GM21515 (cell line): Measurements from ENCODE around the gene METTL25.

Source experiments
- ATAC-seq: cut with Tn5 transposase; IDR thresholded peaks from one replicate; pipeline ENCODE4 v1.9.1; 2021; ENCODE audit not compliant: unreplicated experiment

The METTL25 gene

DNA sequence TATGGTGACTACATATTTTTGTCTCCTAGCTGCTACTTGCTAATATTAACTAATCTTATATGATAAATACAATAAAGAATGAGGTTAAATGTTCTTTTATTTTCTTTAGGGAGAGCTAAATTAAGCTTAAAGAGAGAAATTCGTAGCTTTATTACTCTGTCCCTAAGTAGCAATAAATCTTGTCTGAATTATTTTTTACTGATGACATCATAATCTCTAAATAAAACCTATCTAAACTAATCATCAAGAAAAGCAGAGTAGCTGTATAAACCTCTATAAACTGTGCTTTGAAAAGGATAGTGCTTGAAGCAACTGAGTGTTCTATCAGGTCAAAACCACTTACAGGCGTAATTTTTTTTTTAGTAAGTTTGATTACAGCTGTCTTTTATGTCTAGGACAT is 42.5 kb downstream of the METTL25 start:
- no peak for ATAC-seq

DNA sequence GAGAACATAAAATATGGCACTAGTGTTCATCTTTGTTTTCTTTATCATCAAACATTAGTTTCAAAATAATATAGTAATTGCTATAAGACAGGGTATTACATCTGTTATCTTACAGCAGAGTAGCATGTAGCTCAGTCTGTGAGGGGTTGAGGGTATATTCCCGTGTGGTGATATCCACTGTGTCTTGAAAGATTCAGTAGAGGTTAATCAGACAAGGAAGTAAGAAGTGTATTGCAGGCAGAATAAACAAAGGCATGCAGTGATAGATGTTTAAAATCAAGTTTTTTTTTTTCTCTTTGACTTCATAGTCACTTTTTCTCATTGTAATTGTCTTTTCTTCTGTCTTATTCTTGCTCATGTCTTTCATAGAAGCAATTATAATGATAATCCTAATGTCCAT is 48.3 kb downstream of the METTL25 start:
- no peak for ATAC-seq

DNA sequence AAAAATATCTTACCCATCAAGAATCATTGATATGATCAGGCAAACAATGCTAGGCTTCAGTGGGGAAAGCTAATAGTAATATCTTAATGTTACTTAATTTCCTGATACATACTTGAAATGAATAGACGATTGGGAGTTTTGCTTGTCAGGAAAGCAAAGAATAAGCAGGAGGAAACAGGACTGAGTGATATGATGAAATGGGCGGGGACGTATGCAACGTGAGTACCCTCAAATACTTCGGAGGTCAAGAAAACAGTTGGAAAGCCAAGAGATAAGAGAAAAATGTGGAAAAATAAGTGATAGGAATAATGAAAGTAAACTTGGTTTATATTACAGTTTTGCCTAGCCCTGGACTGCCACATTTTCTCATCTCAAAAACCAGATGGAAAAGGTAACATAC is 49.2 kb downstream of the METTL25 start:
- no peak for ATAC-seq

DNA sequence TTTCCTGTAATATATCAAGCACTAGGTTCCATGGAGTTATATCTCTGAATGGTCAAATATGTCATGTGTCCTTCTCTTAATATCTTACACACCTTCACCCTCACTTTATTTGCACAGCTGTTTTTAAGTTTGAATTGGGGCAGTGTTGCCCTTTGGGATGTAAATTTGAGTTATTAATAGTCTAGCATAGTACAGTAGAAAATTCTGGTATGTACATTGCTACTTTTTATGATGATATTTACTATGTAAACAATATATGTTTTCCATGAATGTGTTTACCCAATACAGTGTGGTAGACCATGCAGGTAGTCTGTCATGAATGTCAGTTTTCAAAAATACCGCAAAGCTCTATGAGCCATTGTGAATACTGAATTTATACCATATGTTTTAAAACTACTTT is 50.5 kb downstream of the METTL25 start:
- ATAC-seq = no peak

DNA sequence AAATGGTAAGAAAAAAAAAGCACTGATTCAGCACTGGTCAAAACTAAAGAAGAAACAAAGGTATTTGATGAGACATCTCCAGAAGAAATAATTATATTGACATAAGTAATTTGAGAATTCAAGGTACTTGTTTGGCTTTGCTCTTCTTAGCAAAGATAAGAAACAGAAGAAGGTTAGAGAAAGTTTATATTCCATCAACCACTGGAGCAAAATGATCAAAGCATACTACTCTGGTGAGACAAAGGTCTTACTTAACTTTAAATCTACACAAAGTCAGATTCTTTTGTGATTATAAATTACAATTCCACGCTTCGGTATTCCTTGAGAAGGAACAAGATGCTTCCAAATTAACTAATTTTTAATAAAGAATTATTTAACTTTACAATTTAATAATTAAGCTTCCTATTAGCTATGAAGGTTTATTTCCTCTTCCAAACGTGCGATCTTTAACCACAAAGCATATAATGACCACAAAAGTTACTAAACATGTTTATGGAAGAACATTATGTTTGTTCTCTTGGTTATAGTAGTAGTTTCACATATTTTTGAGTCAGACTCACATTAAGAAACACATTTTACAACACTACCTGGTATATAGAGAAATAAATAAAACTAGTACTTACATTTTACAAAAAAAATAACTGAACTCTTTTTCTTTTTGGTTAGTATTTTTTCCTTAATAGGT is 53.4 kb downstream of the METTL25 start:
- no peak for ATAC-seq

DNA sequence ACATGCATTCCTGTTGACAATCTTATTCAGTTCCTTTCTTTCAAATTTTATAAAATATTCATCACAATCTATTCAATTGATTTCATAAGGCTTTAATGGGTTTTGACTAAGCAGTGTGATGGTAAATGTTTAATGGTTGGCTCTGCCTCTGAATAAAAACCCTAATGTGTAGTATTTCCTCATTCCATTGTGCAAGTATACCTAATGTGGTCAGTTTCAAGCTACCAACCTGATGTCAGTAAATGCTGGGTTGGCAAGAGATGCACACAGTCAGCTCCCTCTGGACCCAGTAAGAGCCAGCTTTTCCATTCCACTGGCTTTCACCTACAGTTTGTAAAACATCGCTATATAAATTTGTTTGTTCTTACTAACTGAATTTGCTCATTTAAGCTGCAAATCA is 53.9 kb downstream of the METTL25 start:
- ATAC-seq = no peak

DNA sequence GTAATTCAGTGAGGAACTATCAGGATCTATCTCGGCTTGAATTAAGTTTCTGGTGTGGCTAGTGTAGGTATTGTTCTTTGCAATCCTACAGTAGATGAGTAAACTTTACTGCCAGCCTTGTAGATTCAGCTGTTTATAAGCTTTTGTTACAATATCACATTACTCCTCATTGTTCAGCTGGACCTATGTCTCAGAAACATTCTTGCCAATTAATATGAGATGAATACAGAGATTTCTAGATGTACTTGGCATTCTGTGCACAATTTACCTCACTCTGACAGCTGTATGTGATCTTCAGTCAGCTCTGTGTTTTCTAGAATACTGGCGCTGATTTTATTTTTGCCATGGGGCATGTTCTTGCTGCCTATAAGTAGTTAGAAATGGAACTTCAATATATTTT is 55.7 kb downstream of the METTL25 start:
- ATAC-seq = no peak

DNA sequence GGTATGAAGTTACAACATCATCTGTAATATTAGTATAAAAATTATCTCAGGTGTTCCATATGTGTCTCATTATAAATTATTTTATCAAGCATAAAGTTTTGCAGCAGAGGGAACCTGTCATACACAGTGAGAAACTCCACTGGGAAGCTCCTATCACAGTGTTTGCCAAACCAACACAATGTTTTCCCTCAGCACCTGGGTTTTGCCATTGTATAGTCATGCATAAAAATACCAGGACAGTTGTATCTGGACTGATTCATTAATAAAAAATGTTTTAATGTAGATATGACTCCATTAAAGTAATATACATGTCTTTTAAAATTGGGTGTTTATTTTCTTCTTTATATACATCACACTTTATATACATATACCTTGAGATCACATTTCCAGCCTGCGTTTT is 56.6 kb downstream of the METTL25 start:
- ATAC-seq = no peak

DNA sequence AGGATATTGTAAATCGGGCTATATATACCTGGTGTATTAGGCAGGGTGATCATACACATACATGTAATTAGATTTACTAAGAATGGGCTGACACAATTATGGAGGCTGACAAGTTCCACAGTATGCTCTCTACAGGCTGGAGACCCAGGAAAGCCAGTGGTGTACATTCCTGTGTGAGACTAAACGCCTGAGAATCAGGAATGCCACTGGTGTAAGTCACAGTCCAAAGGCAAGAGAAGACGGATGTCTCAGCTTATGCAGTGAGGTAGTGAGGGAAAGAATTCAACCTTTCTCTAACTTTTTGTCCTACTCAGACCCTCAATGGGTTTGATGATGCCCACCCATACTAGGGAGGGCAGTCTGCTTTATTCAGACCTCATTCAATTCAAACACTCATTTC is 57.1 kb downstream of the METTL25 start:
- no peak for ATAC-seq

DNA sequence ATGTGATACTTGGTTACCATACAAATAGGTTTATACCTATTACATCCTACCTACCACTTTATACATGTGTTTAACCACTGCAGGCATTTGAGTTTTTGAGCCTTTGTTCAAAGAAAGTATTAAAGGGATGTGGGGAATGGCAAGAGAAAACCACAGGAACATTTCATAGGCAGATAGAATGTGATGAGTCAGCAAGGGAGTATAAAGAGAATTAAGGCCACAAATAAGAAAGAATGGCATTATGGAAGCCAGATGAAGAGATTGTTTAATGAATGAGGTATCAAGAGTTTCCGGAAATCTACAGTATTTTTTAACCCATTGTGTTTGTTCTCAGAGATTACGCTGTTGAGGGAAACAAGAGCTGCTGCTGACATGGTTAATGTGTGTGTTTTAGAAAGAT is 66.9 kb downstream of the METTL25 start:
- ATAC-seq = no peak

DNA sequence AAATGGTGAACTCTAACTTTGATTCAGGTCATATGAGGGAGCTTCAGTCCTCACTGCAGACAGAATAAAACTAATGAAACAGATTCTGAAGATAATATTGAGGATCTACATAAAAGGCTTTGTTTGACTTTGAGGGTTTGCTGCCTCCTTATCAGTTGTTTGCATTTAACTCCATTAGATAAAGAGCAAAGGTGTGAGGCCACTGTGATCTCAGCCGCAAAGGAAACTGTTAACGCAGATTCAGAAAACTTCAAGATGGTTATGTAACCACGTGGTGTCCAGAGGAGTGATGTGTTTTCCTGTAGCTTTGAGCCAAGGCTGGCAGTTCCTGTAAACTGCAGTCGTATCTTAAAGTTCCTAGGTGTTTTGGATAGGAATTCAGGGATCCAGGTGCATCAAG is 67.8 kb downstream of the METTL25 start:
- no peak for ATAC-seq

DNA sequence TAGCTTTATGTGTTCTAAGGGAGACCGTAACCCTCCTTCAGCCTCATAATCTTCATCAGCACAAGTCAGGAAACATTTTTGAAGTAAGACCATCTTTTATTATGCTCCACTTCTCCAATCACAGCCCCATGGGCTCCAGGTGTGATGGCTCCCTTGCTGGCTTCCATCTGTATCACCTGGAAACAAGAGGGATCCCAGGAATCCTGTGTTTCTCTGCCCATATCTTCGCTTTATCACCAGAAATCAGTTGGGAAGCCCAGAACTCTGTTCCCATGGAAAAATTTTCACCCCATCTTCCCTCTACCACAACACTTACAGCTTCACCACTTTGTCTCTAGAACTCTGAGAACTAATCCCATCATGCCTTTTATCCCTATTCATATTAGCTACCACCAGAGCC is 68.3 kb downstream of the METTL25 start:
- ATAC-seq = no peak

DNA sequence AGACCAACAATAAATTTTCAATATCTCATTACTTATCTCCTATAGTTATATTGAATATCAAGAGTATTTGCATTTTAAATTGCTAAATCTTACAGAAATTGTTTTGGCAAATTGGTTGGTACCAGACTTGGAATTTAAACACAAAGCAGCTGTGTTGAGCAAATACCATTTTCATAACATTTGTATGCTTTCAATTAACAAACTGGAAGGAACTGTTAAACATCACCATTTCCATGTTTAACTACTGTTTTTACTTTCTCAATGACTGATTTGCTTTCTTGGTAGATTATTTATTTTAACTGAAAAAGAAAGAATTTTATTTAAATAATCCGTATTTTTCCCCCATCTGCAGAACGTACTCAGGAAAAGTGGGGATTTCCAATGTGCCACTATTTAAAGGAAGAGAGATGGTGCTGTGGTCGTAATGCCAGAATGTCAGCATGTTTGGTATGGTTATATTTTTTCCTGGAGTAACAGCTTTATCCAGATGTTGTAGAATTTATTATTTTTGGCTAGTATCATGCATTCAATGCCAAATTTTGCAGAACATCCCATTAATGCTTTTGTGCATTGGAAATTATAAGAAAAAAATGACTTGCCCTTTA is 72.3 kb downstream of the METTL25 start:
- ATAC-seq = no peak

DNA sequence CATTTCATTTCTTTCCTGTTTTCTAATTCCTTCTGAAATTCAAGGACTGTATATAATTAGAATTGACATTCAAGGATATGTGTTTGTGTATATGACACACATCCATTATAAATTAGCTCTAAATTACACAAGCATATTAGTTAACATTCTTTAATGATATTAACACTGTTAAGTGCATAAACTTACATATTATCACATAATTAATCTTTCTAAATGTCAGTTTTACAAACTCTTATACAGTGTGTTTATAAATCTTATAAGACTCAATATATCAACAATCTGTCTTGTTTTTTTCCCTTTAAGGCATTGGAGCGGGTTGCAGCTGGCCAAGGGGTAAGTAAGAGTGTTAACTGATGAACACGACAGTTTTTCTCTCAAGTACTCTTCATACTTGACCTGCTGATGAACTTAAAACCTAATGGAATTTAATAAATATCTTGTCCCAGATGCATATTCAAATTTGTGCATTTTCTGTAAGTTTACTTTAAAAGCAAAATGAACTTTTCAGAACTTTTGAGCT is 76.1 kb downstream of the METTL25 start:
- no peak for ATAC-seq

DNA sequence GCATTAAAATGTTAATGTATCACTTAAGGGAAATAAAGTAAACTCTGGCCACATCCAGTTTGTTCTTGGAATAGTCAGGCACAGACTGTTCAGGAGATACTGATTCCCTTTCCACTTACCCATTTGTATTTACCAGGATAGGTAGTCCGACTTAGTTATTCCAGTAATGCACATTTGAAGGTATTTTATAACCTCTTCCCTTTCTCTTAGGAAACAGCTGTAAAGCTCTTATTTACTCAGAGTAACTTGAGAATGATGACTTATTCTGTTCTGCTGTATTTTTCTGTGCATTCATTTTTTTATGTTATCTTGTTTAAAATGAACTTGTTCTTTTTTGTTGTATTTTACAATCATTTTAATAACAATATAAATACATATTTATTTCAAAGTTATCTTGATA is 78.0 kb downstream of the METTL25 start:
- no peak for ATAC-seq

DNA sequence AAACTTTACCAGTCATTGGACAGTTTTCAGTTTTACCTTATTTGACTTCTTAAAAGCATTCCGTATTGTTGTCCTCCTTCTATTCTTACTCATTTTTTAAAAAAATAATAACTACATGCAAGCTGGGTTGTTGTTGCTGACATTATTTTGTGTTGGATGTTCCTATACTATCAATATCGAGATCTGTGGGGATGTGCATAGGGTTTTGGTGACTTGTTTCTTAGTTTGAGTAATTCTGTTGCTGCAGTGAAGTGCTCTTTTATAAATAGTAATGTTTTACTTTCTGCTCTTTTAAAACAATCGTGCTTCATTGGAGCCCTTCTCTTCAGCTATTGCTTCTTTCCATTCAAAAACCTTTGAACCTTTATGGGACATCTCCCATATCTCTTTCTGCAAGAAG is 79.4 kb downstream of the METTL25 start:
- no peak for ATAC-seq

DNA sequence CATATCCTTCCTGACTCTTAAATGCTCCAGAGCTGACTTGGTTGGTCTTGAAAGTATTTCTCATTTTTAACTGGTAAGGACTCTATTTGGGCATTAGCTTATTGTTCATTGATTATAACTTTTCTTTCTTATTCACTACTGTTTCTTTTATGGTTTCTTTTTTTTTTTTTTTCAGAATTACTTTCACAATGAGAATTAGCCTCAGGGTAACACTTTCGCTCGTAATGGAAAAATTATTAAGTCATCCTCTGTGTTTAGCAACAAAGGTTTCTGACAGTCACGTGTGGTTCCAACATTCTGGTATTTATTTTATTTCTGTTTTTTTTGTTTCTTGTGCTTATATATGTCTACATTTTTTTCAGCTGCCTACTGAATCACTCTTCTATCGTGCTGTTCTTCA is 80.0 kb downstream of the METTL25 start:
- no peak for ATAC-seq

DNA sequence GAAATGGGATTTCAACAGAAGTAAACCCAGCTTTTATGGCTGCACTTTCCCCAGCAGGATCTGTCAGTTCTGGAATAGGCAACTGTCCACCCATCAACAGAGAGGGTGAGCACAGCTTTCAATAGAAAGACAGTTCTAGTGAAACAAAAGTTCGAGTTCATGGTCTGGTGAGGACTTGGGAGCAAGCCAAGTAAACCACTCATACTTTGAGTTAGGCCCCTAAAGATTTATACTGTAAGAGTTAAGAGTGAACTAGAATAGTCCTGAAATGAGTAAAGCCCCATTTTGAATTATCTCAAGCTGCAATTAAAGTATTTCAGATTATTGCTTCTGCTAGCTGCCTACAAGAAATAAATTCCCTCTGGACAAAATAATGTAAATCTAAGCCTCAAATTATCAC is 82.6 kb downstream of the METTL25 start:
- ATAC-seq = no peak

DNA sequence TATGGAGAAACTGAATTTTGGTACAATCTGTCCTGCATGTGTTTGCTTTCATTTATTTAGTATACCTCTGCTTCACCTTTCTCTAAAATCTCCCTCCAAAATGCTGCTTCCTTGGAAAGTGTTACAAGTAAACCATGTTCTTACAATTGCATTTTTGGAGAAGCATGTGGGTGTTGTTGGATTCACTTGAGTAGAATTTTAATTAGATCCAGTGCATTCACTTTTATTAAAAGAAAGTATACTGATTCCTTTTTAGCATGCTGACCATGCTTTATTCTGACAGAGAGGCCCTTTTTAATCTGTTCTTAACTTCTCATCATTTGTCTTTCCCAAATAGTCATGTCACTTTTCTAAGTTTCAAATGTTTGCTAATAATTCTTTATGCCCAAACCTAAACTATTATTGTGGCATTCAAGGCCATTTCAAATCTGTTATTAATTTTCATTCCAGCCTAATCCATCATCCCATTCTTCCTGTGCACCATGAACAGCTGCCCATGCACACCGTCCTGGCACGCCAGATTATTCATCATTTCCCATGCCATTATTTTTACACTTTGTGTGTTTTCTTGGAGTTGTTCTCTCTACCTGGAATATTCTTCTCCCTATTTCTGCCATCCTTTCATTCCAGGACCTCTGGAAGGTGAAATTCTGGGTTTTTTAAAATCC is 90.7 kb downstream of the METTL25 start:
- no peak for ATAC-seq

DNA sequence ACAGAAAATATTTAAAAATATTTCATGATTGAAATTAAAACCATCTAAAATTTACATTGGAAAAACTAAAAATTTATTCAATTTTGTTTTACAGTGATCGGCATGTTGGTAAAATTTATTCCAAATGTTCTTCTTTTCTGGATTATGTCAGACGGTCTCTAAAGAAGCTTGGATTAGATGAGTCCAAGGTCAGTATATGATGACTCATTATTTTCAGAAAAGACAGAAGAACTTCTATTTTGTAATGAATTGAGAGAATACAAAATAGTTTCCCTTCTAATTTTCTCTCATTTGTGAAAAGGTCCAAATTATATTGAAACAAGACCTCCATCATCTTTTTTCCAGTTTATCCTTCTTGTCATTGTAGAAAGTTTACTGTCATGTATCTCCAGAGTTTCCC is 98.3 kb downstream of the METTL25 start:
- no peak for ATAC-seq

DNA sequence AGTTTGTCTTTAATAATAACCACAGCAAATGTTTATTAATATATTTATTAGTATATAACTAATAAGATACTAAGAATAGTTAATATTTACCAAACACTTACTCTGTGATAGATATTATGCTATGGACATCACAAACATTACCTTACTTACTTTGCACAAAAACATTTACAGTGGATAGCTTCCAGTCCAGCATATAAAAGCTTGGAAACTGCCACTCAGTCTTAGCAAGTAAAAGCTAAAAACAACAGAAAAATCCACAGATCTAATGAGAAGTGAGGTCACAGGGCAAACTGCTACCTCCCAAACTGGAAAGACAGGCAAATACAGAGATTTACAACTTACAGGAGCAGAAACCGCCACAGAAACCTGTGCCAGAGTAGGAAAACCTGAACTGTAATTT is 99.8 kb downstream of the METTL25 start:
- ATAC-seq = no peak

DNA sequence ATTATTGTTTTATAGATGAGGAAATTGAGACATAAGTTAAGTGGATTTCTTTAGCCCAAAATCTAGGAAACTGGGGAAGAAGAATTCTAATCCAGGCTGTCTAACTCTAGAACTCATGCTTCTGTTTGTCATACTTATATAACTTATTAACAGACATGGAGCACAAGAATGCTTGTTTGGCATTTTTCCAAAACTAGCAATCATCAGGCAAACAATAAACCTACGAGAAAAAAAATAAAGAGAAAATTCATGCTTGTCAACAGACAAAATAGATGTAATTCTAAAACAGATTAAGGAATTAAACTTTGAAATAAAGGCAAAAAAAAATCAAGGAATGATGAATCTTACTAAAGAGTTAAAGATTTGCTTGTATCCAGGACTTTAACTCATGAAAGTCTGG is 103.1 kb downstream of the METTL25 start:
- no peak for ATAC-seq
